Neutrophil (primary cell): ENCODE results near the gene TRPM5.
A peak's percentile ranks its signal among the peaks of the same experiment; 100 is the strongest.

Source experiments
- H3K27ac ChIP-seq: fragments of 200-600 bp; sonication (generic); 2 replicates; pipeline ENCODE4 v1.5.1; 2016; ENCODE audit warnings: mild to moderate bottlenecking, moderate library complexity
- H3K27me3 ChIP-seq: fragments of 200-600 bp; sonication (generic); 2 replicates; pipeline ENCODE4 v1.6.0; 2016; ENCODE audit warnings: mild to moderate bottlenecking
- H3K36me3 ChIP-seq: fragments of 200-600 bp; sonication (generic); 2 replicates; pipeline ENCODE4 v1.5.1; 2017
- H3K4me1 ChIP-seq, 2 experiments: fragments of 200-600 bp in 1 of 2; sonication (generic) in 1 of 2; 1 replicate in 1 of 2; 2 replicates in 1 of 2; pipeline versions ENCODE4 v1.5.1 to v1.6.1; 2013 to 2016; ENCODE audit warnings: low read depth in 1 of 2, low read length in 1 of 2, mild to moderate bottlenecking in 1 of 2, moderate library complexity in 1 of 2; ENCODE audit not compliant: control insufficient read depth in 1 of 2, insufficient read depth in 1 of 2
- H3K4me3 ChIP-seq, 2 experiments: fragments of 200-600 bp in 1 of 2; sonication (generic) in 1 of 2; 1 replicate in 1 of 2; 2 replicates in 1 of 2; pipeline ENCODE4 v1.5.1; 2013 to 2016; ENCODE audit warnings: low read depth in 1 of 2, low read length in 1 of 2, mild to moderate bottlenecking in 1 of 2, moderate library complexity in 1 of 2
- H3K9me3 ChIP-seq: fragments of 200-600 bp; sonication (generic); 2 replicates; pipeline ENCODE4 v1.5.1; 2016
- CTCF ChIP-seq: fragments of 200-600 bp; sonication (generic); IDR thresholded peaks from 2 replicates; pipeline ENCODE4 v1.5.1; 2016; ENCODE audit warnings: antibody characterized with exemption

TRPM5 gene

GRCh38 chr11:2399488-2400068 is 44.7 kb downstream of the TRPM5 start:
- Histone ChIP-seq H3K4me1 (peaks cover 21 to 25% of the 10 kb centered on the region in 2 experiments), H3K27me3 (no peaks in the 10 kb centered on the region), H3K4me3 (peak overlapping the region; percentile 83 to 92), H3K36me3 (peaks cover 29% of the 10 kb centered on the region), H3K27ac (peak overlapping the region; percentile 96), H3K9me3 (no peaks in the 10 kb centered on the region)
- no peak for TF ChIP-seq CTCF

GRCh38 chr11:2398664-2399355 is 45.5 kb downstream of the TRPM5 start:
- Histone ChIP-seq H3K27ac (peak overlapping the region; percentile 96), H3K36me3 (peaks cover 21% of the 10 kb centered on the region), H3K27me3 (no peaks in the 10 kb centered on the region), H3K4me3 (peak overlapping the region in 1 of 2 experiments; percentile 83), H3K9me3 (no peaks in the 10 kb centered on the region), H3K4me1 (peaks cover 21 to 25% of the 10 kb centered on the region in 2 experiments)
- no peak for TF ChIP-seq CTCF

- TF ChIP-seq CTCF: no peak
- Histone ChIP-seq H3K36me3 (peaks cover 3% of the 10 kb centered on the region), H3K9me3 (no peaks in the 10 kb centered on the region), H3K4me3 (no peak overlapping the region), H3K27me3 (no peaks in the 10 kb centered on the region), H3K4me1 (peaks cover 20 to 25% of the 10 kb centered on the region in 2 experiments), H3K27ac (no peak overlapping the region)
Observed at GRCh38 chr11:2397005-2397404, 47.3 kb downstream of the TRPM5 start.

GRCh38 chr11:2396471-2396870 is 47.8 kb downstream of the TRPM5 start:
- Histone ChIP-seq H3K27me3 (no peaks in the 10 kb centered on the region), H3K9me3 (no peaks in the 10 kb centered on the region), H3K36me3 (no peaks in the 10 kb centered on the region), H3K4me3 (no peak overlapping the region), H3K4me1 (peaks cover 15 to 19% of the 10 kb centered on the region in 2 experiments), H3K27ac (no peak overlapping the region)
- no peak for TF ChIP-seq CTCF

GRCh38 chr11:2395856-2396255 is 48.5 kb downstream of the TRPM5 start:
- TF ChIP-seq CTCF: no peak
- Histone ChIP-seq H3K9me3 (no peaks in the 10 kb centered on the region), H3K27me3 (no peaks in the 10 kb centered on the region), H3K4me3 (no peak overlapping the region), H3K4me1 (peaks cover 9 to 13% of the 10 kb centered on the region in 2 experiments), H3K36me3 (no peaks in the 10 kb centered on the region), H3K27ac (no peak overlapping the region)
